Measurements from ENCODE around the gene PYROXD2. TPM values are rescaled to one million over a fixed set of nuclear protein-coding genes. Genes with fewer than 3 reads are reported as not detected.
A peak's percentile ranks its signal among the peaks of the same experiment; 100 is the strongest.

PYROXD2 gene
- total and polyA plus RNA-seq, 9 donors, result 4.6 to 14.1 (median 10.0) TPM

- DNase-seq, result no peak
- intact Hi-C loops (cut with DNase I), result no loop called here
- WGBS, 3 donors, result 23 to 45% (median 45%) methylated on average over 7 of the region's 7 CpGs
- no peaks in the 10 kb centered on the region for H3K27me3 ChIP-seq
- no peak for TF ChIP-seq EP300 (IDR thresholded peaks at IDR 0.05)
- no peak for TF ChIP-seq CTCF (IDR thresholded peaks at IDR 0.05)
- TF ChIP-seq POLR2A (IDR thresholded peaks at IDR 0.05), result no peak
- H3K9me3 ChIP-seq, result no peaks in the 10 kb centered on the region
- H3K4me1 ChIP-seq (ENCODE audit: insufficient read depth), result peaks cover 4% of the 10 kb centered on the region
- no peak overlapping the region for H3K4me3 ChIP-seq
- no peaks in the 10 kb centered on the region for H3K36me3 ChIP-seq
- H3K27ac ChIP-seq, result no peak overlapping the region
These were observed 61.8 kb downstream of the PYROXD2 start for GRCh38 chr10:98353170-98353569.

- H3K4me1 ChIP-seq (ENCODE audit: insufficient read depth), result peaks cover 4% of the 10 kb centered on the region
- no peaks in the 10 kb centered on the region for H3K27me3 ChIP-seq
- TF ChIP-seq EP300 (IDR thresholded peaks at IDR 0.05), result no peak
- TF ChIP-seq CTCF (IDR thresholded peaks at IDR 0.05), result no peak
- TF ChIP-seq POLR2A (IDR thresholded peaks at IDR 0.05), result no peak
- no peak for DNase-seq
- intact Hi-C loops (cut with DNase I), result no loop called here
- no peaks in the 10 kb centered on the region for H3K36me3 ChIP-seq
- no peak overlapping the region for H3K4me3 ChIP-seq
- H3K9me3 ChIP-seq, result no peaks in the 10 kb centered on the region
- no peak overlapping the region for H3K27ac ChIP-seq
- WGBS, 3 donors, result 29 to 42% (median 38%) methylated on average over 11 of the region's 11 CpGs
These were observed 63.1 kb downstream of the PYROXD2 start for GRCh38 chr10:98351831-98352402.

- Histone ChIP-seq H3K4me1 (ENCODE audit: insufficient read depth) (peaks cover 4% of the 10 kb centered on the region), H3K27ac (no peak overlapping the region), H3K9me3 (no peaks in the 10 kb centered on the region), H3K27me3 (no peaks in the 10 kb centered on the region), H3K36me3 (no peaks in the 10 kb centered on the region), H3K4me3 (no peak overlapping the region)
- 1 to 2% (median 2%) methylated on average over 9 of the region's 9 CpGs for WGBS, 3 donors
- intact Hi-C loops (cut with DNase I), result no loop called here
- TF ChIP-seq EP300 (IDR thresholded peaks at IDR 0.05) (no peak), CTCF (IDR thresholded peaks at IDR 0.05) (no peak), POLR2A (IDR thresholded peaks at IDR 0.05) (no peak)
- DNase-seq, result peak in 2 of 5 donors; percentile 26 to 29
These were observed 65.5 kb downstream of the PYROXD2 start for GRCh38 chr10:98349508-98349922.

GRCh38 chr10:98346847-98347246 lies 68.1 kb downstream of the PYROXD2 start:
- peaks cover 4% of the 10 kb centered on the region for H3K4me1 ChIP-seq (ENCODE audit: insufficient read depth)
- H3K27ac ChIP-seq, result no peak overlapping the region
- H3K27me3 ChIP-seq, result no peaks in the 10 kb centered on the region
- DNase-seq, result no peak
- H3K36me3 ChIP-seq, result no peaks in the 10 kb centered on the region
- no peak for TF ChIP-seq CTCF (IDR thresholded peaks at IDR 0.05)
- TF ChIP-seq POLR2A (IDR thresholded peaks at IDR 0.05), result no peak
- TF ChIP-seq EP300 (IDR thresholded peaks at IDR 0.05), result no peak
- H3K9me3 ChIP-seq, result no peaks in the 10 kb centered on the region
- intact Hi-C loops (cut with DNase I), result no loop called here
- 78 to 88% (median 81%) methylated on average over 6 of the region's 6 CpGs for WGBS, 3 donors
- H3K4me3 ChIP-seq, result no peak overlapping the region
